Right atrium auricular region (tissue), 2 donors: ENCODE data around the gene EPHA3. TPM values are rescaled to one million over a fixed set of nuclear protein-coding genes. Genes with fewer than 3 reads are reported as not detected.

ENCODE experiments used
- DNase-seq: peaks from one replicate; pipeline ENCODE4 v3.0.0-alpha.2; 2019; ENCODE audit warnings: low spot score
- H3K27ac ChIP-seq, 2 donors: fragments of 200-600 bp; sonication (generic); 1 replicate in 1 of 2; 2 replicates in 1 of 2; pipeline ENCODE4 v1.5.1; 2016 to 2019
- H3K27me3 ChIP-seq, 2 donors: fragments of 200-600 bp; sonication (generic); one replicate each; pipeline versions ENCODE4 v1.5.1 to v1.6.0; 2017 to 2019
- H3K36me3 ChIP-seq: fragments of 200-600 bp; sonication (generic); one replicate; pipeline ENCODE4 v1.5.1; 2016
- H3K4me1 ChIP-seq, 2 donors: fragments of 200-600 bp; sonication (generic); one replicate each; pipeline versions ENCODE4 v1.5.1 to v1.6.0; 2017 to 2019
- H3K4me3 ChIP-seq, 2 donors: fragments of 200-600 bp; sonication (generic); 1 replicate in 1 of 2; 2 replicates in 1 of 2; pipeline ENCODE4 v1.5.1; 2017 to 2019; ENCODE audit warnings: mild to moderate bottlenecking in 1 of 2, moderate library complexity in 1 of 2
- H3K9me3 ChIP-seq, 2 donors: fragments of 200-600 bp; sonication (generic); one replicate each; pipeline ENCODE4 v1.5.1; 2019
- CTCF ChIP-seq, 2 donors: fragments of 200-600 bp; sonication (generic); IDR thresholded peaks; one replicate each; pipeline ENCODE4 v1.5.1; 2019; ENCODE audit warnings: antibody characterized with exemption in 2 of 2
- total RNA-seq, 2 donors: library from RNA; depleted of rRNA; stranded (reverse); fragments of >200 nt; gene quantifications; one replicate each; pipeline ENCODE4 v1.1.0, GENCODE V29; 2016

The EPHA3 gene
- total RNA-seq, 2 donors from 2014 or later = 5.3 to 5.4 TPM

- Histone ChIP-seq H3K27me3 (no peaks in the 10 kb centered on the region), H3K36me3 (no peaks in the 10 kb centered on the region), H3K9me3 (no peaks in the 10 kb centered on the region), H3K27ac (no peak overlapping the region), H3K4me3 (no peak overlapping the region), H3K4me1 (no peaks in the 10 kb centered on the region)
- no peak for TF ChIP-seq CTCF (IDR thresholded peaks at IDR 0.05)
- DNase-seq = no peak
Measured at GRCh38 chr3:89260721-89261120, 153.3 kb downstream of the EPHA3 start.

GRCh38 chr3:89261673-89262072, 154.3 kb downstream of the EPHA3 start:
- no peaks in the 10 kb centered on the region for H3K27me3 ChIP-seq
- no peak overlapping the region for H3K4me3 ChIP-seq
- H3K4me1 ChIP-seq = no peaks in the 10 kb centered on the region
- TF ChIP-seq CTCF (IDR thresholded peaks at IDR 0.05) = no peak
- no peaks in the 10 kb centered on the region for H3K9me3 ChIP-seq
- H3K27ac ChIP-seq = no peak overlapping the region
- H3K36me3 ChIP-seq = no peaks in the 10 kb centered on the region
- DNase-seq = no peak

GRCh38 chr3:89262309-89262929, 155.0 kb downstream of the EPHA3 start:
- Histone ChIP-seq H3K4me3 (no peak overlapping the region), H3K27ac (no peak overlapping the region), H3K9me3 (no peaks in the 10 kb centered on the region), H3K27me3 (no peaks in the 10 kb centered on the region), H3K36me3 (no peaks in the 10 kb centered on the region), H3K4me1 (no peaks in the 10 kb centered on the region)
- TF ChIP-seq CTCF (IDR thresholded peaks at IDR 0.05) = no peak
- DNase-seq = no peak

GRCh38 chr3:89264037-89264560, 156.7 kb downstream of the EPHA3 start:
- no peak for DNase-seq
- no peak for TF ChIP-seq CTCF (IDR thresholded peaks at IDR 0.05)
- Histone ChIP-seq H3K27ac (no peak overlapping the region), H3K4me1 (no peaks in the 10 kb centered on the region), H3K27me3 (no peaks in the 10 kb centered on the region), H3K9me3 (no peaks in the 10 kb centered on the region), H3K4me3 (no peak overlapping the region), H3K36me3 (no peaks in the 10 kb centered on the region)

GRCh38 chr3:89266074-89266473, 158.7 kb downstream of the EPHA3 start:
- DNase-seq = no peak
- H3K27ac ChIP-seq = no peak overlapping the region
- no peak overlapping the region for H3K4me3 ChIP-seq
- TF ChIP-seq CTCF (IDR thresholded peaks at IDR 0.05) = no peak
- H3K9me3 ChIP-seq = no peaks in the 10 kb centered on the region
- H3K27me3 ChIP-seq = no peaks in the 10 kb centered on the region
- H3K36me3 ChIP-seq = no peaks in the 10 kb centered on the region
- H3K4me1 ChIP-seq = no peaks in the 10 kb centered on the region

- Histone ChIP-seq H3K9me3 (no peaks in the 10 kb centered on the region), H3K27me3 (no peaks in the 10 kb centered on the region), H3K4me1 (no peaks in the 10 kb centered on the region), H3K36me3 (no peaks in the 10 kb centered on the region), H3K27ac (no peak overlapping the region), H3K4me3 (no peak overlapping the region)
- no peak for DNase-seq
- no peak for TF ChIP-seq CTCF (IDR thresholded peaks at IDR 0.05)
Measured at GRCh38 chr3:89268059-89268458, 160.6 kb downstream of the EPHA3 start.
